Calu3 (cell line): Measurements from ENCODE around the gene ZNF14. TPM values are rescaled to one million over a fixed set of nuclear protein-coding genes. Genes with fewer than 3 reads are reported as not detected.
A peak's percentile ranks its signal among the peaks of the same experiment; 100 is the strongest.
"Not testable (repeated sequence)": the region's sequence is repeated elsewhere in the genome, so short reads cannot be mapped to it uniquely, and the experiment has no call there.

Experiments used
- BruUV-seq: library from RNA; stranded (reverse); fragments of 400-500 nt; replicated peaks from 2 replicates; lab custom pipeline; 2021; lab: Mats Ljungman, UMichigan
- CTCF ChIA-PET: fragments of 300-600 bp; sonication (Branson Sonifier 250); formaldehyde crosslinking; loops from one replicate; lab custom pipeline; 2022; ENCODE audit warnings: antibody characterized with exemption; lab: Charles Lee
- DNase-seq: peaks from one replicate; pipeline ENCODE4 v3.0.0; 2022
- H3K27ac Mint-ChIP-seq: one replicate; pipeline ENCODE4 v1.8.0; 2022; ENCODE audit warnings: mixed read lengths; ENCODE audit not compliant: unreplicated experiment
- H3K27me3 Mint-ChIP-seq: one replicate; pipeline ENCODE4 v1.8.0; 2022; ENCODE audit warnings: mixed read lengths; ENCODE audit not compliant: unreplicated experiment
- H3K36me3 Mint-ChIP-seq: one replicate; pipeline ENCODE4 v1.8.0; 2022; ENCODE audit warnings: mild to moderate bottlenecking, moderate library complexity, mixed read lengths; ENCODE audit not compliant: insufficient read depth, unreplicated experiment
- H3K4me1 Mint-ChIP-seq: one replicate; pipeline ENCODE4 v1.8.0; 2022; ENCODE audit warnings: mild to moderate bottlenecking, low read depth, mixed read lengths; ENCODE audit not compliant: unreplicated experiment
- H3K4me3 Mint-ChIP-seq: one replicate; pipeline ENCODE4 v1.8.0; 2022; ENCODE audit warnings: mild to moderate bottlenecking, low read depth, moderate library complexity, mixed read lengths; ENCODE audit not compliant: unreplicated experiment
- H3K9me3 Mint-ChIP-seq: one replicate; pipeline ENCODE4 v1.8.0; 2022; ENCODE audit warnings: low read depth, mixed read lengths; ENCODE audit not compliant: unreplicated experiment
- CTCF ChIP-seq: fragments of 200-600 bp; IDR thresholded peaks from one replicate; pipeline ENCODE4 v1.8.0; 2022; ENCODE audit warnings: antibody characterized with exemption; ENCODE audit not compliant: unreplicated experiment
- intact Hi-C: fragments of 100-400 bp; cut with micrococcal nuclease; formaldehyde crosslinking; loops from one replicate; pipeline ENCODE4 v1.10.0; 2022; ENCODE audit not compliant: unreplicated experiment
- total RNA-seq: library from RNA; stranded (reverse); gene quantifications from 2 replicates; pipeline ENCODE4 v1.2.3, GENCODE V29; 2022

The ZNF14 gene
- total RNA-seq, 1 experiment from 2014 or later, result 3.1 TPM

DNA sequence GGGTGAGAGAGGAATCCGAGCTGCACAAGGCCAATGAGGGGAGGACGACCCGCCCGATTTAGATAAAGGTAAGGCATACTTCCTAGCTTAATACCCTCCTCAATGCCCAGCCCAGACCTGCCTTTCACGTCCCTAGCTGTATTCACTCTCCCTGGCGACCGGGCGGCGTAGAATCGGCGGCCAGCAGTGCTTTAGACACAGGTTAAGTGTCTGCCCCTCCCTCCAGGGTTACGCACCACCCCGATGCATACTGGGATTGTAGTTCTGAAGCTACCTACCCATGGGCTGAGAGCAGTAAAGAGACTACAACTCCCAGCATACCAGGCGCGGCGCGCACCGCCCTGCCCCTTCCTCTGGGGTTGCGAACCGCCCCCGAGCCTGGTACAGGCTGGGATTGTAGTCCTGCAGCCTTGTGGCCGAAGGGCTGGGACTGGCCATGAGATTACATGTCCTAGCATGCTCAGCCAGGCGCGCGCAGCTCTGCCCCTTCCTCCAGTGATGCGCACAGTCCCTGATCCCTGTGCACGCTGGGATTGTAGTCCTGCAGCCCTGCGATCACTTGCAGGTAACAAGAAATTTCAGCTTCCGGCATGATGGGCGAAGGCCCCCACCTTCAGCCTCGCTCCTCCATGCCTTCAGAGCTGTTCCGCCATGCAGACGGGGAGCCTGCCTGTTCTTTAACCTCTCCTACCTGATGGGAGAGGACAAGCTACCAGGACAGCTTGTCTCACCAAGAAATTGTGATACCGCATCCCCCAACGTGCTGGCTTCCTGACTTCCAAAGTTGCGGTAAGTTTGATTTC is 43.5 kb upstream of the ZNF14 start:
- BruUV-seq, result no TSS peak
- H3K4me1 Mint-ChIP-seq, result no peaks in the 10 kb centered on the region
- peak overlapping the region; percentile 69 for H3K27ac Mint-ChIP-seq
- peak; percentile 94 for DNase-seq
- CTCF ChIA-PET, result interaction anchor here (0.6 to 1.0 kb wide), 3 partner anchors 43 to 652 kb away, joined by 3 read pairs; partner anchors contain the start of gene ZNF14
- intact Hi-C loops, result loop anchor here (5.0 kb wide), 2 partner anchors 44 to 46 kb away; partner anchors contain the start of genes ZNF14 and ZNF506
- no peak for TF ChIP-seq CTCF
- peaks cover 6% of the 10 kb centered on the region for H3K9me3 Mint-ChIP-seq
- H3K4me3 Mint-ChIP-seq, result peak overlapping the region; percentile 82
- no peaks in the 10 kb centered on the region for H3K27me3 Mint-ChIP-seq
- peaks cover 15% of the 10 kb centered on the region for H3K36me3 Mint-ChIP-seq

GRCh38 chr19:19775891-19776205 is 42.9 kb upstream of the ZNF14 start:
- Mint-ChIP-seq H3K36me3 (peaks cover 15% of the 10 kb centered on the region), H3K27ac (peak overlapping the region; percentile 69), H3K4me1 (no peaks in the 10 kb centered on the region), H3K4me3 (peak overlapping the region; percentile 82), H3K27me3 (no peaks in the 10 kb centered on the region), H3K9me3 (peaks cover 6% of the 10 kb centered on the region)
- intact Hi-C loops, result loop anchor here (5.0 kb wide), 2 partner anchors 44 to 46 kb away; partner anchors contain the start of genes ZNF14 and ZNF506
- TF ChIP-seq CTCF, result no peak
- DNase-seq, result no peak
- CTCF ChIA-PET, result interaction anchor here (0.6 to 1.0 kb wide), 3 partner anchors 43 to 653 kb away, joined by 3 read pairs; partner anchors contain the start of gene ZNF14
- BruUV-seq, result TSS peak; percentile 77

GRCh38 chr19:19774354-19775033 is 41.6 kb upstream of the ZNF14 start:
- no peak for TF ChIP-seq CTCF
- CTCF ChIA-PET, result no interaction called here
- intact Hi-C loops, result loop anchor here (5.0 kb wide), 2 partner anchors 42 to 48 kb away; partner anchors contain the start of genes ZNF14 and ZNF506
- Mint-ChIP-seq H3K9me3 (peaks cover 6% of the 10 kb centered on the region), H3K27me3 (no peaks in the 10 kb centered on the region), H3K4me3 (no peak overlapping the region), H3K36me3 (peaks cover 15% of the 10 kb centered on the region), H3K27ac (no peak overlapping the region), H3K4me1 (no peaks in the 10 kb centered on the region)
- no peak for DNase-seq
- no TSS peak for BruUV-seq

- H3K27me3 Mint-ChIP-seq, intact Hi-C loops, H3K9me3 Mint-ChIP-seq, H3K27ac Mint-ChIP-seq, CTCF ChIA-PET, BruUV-seq, H3K4me1 Mint-ChIP-seq, DNase-seq, H3K4me3 Mint-ChIP-seq: not testable (repeated sequence)
- H3K36me3 Mint-ChIP-seq, result peaks cover 13% of the 10 kb centered on the region
These were observed 39.1 kb upstream of the ZNF14 start for GRCh38 chr19:19771963-19772362.

- H3K27me3 Mint-ChIP-seq, DNase-seq, intact Hi-C loops, H3K36me3 Mint-ChIP-seq, CTCF ChIA-PET, H3K9me3 Mint-ChIP-seq, BruUV-seq, H3K27ac Mint-ChIP-seq, H3K4me3 Mint-ChIP-seq, H3K4me1 Mint-ChIP-seq: not testable (repeated sequence)
These were observed 37.1 kb upstream of the ZNF14 start for GRCh38 chr19:19769971-19770370.
